ENCODE data around the gene VEGFC.

Gene VEGFC

DNA sequence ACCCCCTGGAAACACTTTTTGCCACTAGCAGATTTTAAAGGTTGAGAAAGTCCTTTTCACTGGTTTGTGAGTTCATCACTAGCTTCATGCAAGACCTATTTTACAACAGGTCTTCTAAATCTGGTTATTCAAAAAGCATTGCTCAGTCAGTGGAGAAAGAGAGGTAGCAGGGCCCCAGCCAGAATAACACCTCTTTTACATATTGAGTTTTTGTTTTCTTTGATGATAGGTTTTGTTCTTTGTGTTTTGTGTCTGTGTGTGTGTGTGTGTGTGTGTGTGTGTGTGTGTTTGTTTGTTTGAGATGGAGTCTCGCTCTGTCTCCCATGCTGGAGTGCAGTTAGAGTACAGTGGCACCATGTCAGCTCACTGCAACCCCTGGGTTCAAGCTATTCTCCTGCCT is 2.7 kb upstream of the VEGFC start:
- no peaks in the 10 kb centered on the region for H4K20me1 ChIP-seq (ENCODE audit: insufficient read depth)
- no peak overlapping the region for H3K27ac ChIP-seq

DNA sequence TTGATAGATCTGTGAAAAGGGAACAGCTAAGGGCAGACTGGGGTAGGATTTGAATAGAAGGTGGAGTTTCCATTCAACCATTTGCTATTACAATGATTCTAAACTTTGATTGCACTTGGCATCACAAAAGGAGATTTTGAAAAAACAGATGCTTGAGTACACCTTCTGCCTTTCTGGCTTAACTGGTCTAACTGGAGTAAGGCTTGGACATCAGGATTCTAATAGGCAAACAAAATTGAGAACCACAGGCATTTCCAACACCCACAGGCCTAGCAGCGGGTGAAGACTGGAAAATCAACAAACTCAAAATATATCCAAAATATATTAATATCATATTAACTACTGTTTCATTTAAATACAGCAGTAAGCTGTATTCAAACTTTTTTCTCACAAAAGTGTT is 1.9 kb upstream of the VEGFC start:
- Histone ChIP-seq H3K4me1 (ENCODE audit: low read depth, poor library complexity, severe bottlenecking) (peaks cover 4% of the 10 kb centered on the region), H3K4me3 (IDR thresholded peaks at IDR 0.05; ENCODE audit: insufficient read depth, low read depth, low read length) (no peak overlapping the region), H2AFZ (ENCODE audit: low read depth) (no peak overlapping the region), H3K4me2 (no peak overlapping the region), H3K36me3 (ENCODE audit: insufficient read depth) (no peaks in the 10 kb centered on the region), H4K20me1 (ENCODE audit: insufficient read depth) (no peaks in the 10 kb centered on the region), H3K27ac (no peak overlapping the region), H3K27me3 (ENCODE audit: insufficient read depth, low read depth) (peaks cover 3% of the 10 kb centered on the region; the same call in 1 of the 2 replicates), H3K79me2 (ENCODE audit: insufficient read depth, low read depth) (no peaks in the 10 kb centered on the region), H3K9ac (no peak overlapping the region)
- TF ChIP-seq, protein P1, sequence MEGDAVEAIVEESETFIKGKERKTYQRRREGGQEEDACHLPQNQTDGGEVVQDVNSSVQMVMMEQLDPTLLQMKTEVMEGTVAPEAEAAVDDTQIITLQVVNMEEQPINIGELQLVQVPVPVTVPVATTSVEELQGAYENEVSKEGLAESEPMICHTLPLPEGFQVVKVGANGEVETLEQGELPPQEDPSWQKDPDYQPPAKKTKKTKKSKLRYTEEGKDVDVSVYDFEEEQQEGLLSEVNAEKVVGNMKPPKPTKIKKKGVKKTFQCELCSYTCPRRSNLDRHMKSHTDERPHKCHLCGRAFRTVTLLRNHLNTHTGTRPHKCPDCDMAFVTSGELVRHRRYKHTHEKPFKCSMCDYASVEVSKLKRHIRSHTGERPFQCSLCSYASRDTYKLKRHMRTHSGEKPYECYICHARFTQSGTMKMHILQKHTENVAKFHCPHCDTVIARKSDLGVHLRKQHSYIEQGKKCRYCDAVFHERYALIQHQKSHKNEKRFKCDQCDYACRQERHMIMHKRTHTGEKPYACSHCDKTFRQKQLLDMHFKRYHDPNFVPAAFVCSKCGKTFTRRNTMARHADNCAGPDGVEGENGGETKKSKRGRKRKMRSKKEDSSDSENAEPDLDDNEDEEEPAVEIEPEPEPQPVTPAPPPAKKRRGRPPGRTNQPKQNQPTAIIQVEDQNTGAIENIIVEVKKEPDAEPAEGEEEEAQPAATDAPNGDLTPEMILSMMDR (conservative IDR thresholded peaks at IDR 0.05; ENCODE audit: low read depth, low read length), result no peak

More for the DNA sequence above, 2.7 kb upstream of the VEGFC start:
- no peaks in the 10 kb centered on the region for H3K36me3 ChIP-seq (ENCODE audit: insufficient read depth)
- no peak overlapping the region for H2AFZ ChIP-seq (ENCODE audit: low read depth)
- H3K4me3 ChIP-seq (IDR thresholded peaks at IDR 0.05; ENCODE audit: insufficient read depth, low read depth, low read length), result no peak overlapping the region
- H3K27me3 ChIP-seq (ENCODE audit: insufficient read depth, low read depth), result peaks cover 3% of the 10 kb centered on the region; the same call in 1 of the 2 replicates
- H3K9ac ChIP-seq, result no peak overlapping the region
- H3K4me1 ChIP-seq (ENCODE audit: low read depth, poor library complexity, severe bottlenecking), result peaks cover 4% of the 10 kb centered on the region
- TF ChIP-seq, protein P1 (conservative IDR thresholded peaks at IDR 0.05; ENCODE audit: low read depth, low read length), result no peak
- no peak overlapping the region for H3K4me2 ChIP-seq
- no peaks in the 10 kb centered on the region for H3K79me2 ChIP-seq (ENCODE audit: insufficient read depth, low read depth)

DNA sequence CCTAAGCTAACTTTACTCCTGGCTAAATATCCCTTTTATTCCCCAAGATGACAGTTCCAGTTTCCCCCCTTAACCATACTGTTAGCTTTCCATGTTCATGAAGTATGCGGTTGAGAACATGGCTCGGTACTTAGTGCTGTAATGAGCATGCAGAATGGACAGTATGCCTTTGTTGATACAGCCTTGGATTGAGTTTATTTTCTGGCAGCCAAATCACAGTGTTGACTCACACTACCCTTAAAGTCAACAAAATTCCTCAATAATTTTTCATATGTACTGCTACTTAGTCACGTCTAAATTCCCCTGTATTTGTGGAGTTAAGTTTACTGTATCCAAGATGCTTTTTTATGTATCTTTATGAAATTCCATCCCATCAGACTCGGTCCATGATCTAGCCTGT is 1.4 kb upstream of the VEGFC start:
- H3K36me3 ChIP-seq (ENCODE audit: insufficient read depth), result no peaks in the 10 kb centered on the region
- peaks cover 4% of the 10 kb centered on the region for H3K4me1 ChIP-seq (ENCODE audit: low read depth, poor library complexity, severe bottlenecking)
- H3K9ac ChIP-seq, result no peak overlapping the region
- no peak overlapping the region for H3K4me2 ChIP-seq
- no peaks in the 10 kb centered on the region for H4K20me1 ChIP-seq (ENCODE audit: insufficient read depth)
- no peak overlapping the region for H3K27ac ChIP-seq
- H2AFZ ChIP-seq (ENCODE audit: low read depth), result no peak overlapping the region
- H3K4me3 ChIP-seq (IDR thresholded peaks at IDR 0.05; ENCODE audit: insufficient read depth, low read depth, low read length), result no peak overlapping the region
- TF ChIP-seq, protein P1 (conservative IDR thresholded peaks at IDR 0.05; ENCODE audit: low read depth, low read length), result no peak
- peaks cover 3% of the 10 kb centered on the region; the same call in 1 of the 2 replicates for H3K27me3 ChIP-seq (ENCODE audit: insufficient read depth, low read depth)
- H3K79me2 ChIP-seq (ENCODE audit: insufficient read depth, low read depth), result no peaks in the 10 kb centered on the region

DNA sequence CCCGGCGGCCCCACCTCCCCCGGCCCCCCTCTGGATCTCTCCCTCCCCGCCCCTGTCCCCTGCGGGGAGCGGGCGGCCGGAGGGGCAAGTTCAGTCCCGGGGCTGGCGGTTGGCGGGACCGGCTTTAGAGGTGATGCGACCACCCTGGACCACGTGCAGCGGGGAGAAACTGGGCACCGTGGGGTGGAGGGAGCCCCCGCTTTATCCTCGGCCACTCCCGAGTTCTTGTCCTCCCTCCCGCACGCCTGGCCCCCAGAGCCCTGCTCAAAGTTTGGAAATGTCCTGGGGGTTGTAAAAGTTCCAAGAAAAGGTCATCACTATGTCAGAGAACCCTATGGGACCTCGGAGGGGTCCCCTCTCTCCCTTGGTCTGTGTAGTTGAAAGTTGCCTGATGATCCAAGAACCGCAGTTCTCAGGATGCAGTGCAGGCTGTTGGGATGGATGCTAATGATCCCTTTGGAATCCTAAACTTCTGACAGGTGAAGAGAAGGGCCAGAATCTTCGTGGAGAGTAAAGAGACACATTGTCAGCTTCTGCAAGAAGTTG is 411 bp upstream of the VEGFC start:
- Histone ChIP-seq H3K27ac (no peak overlapping the region), H3K27me3 (ENCODE audit: insufficient read depth, low read depth) (peaks cover 3% of the 10 kb centered on the region; the same call in 1 of the 2 replicates), H4K20me1 (ENCODE audit: insufficient read depth) (no peaks in the 10 kb centered on the region), H3K36me3 (ENCODE audit: insufficient read depth) (no peaks in the 10 kb centered on the region), H3K4me1 (ENCODE audit: low read depth, poor library complexity, severe bottlenecking) (peaks cover 4% of the 10 kb centered on the region), H3K4me2 (peak overlapping the region; percentile 22; the same call in 1 of the 2 replicates), H3K4me3 (IDR thresholded peaks at IDR 0.05; ENCODE audit: insufficient read depth, low read depth, low read length) (no peak overlapping the region), H3K9ac (no peak overlapping the region), H3K79me2 (ENCODE audit: insufficient read depth, low read depth) (no peaks in the 10 kb centered on the region), H2AFZ (ENCODE audit: low read depth) (no peak overlapping the region)
- TF ChIP-seq, protein P1 (conservative IDR thresholded peaks at IDR 0.05; ENCODE audit: low read depth, low read length), result no peak
